HepG2 (cell line): ENCODE results near the gene CDK14. TPM values are rescaled to one million over a fixed set of nuclear protein-coding genes. Genes with fewer than 3 reads are reported as not detected.

Source experiments
- BCL6 ChIP-seq: IDR thresholded peaks from 2 replicates; pipeline ENCODE4 v1.6.1; 2016; ENCODE audit warnings: missing genetic modification reagents, missing compliant biosample characterization
- ELF4 ChIP-seq: sonication (generic); formaldehyde crosslinking; IDR thresholded peaks from 2 replicates; pipeline ENCODE4 v1.5.0; 2020; ENCODE audit warnings: missing genetic modification reagents, mild to moderate bottlenecking, moderate library complexity, borderline replicate concordance
- HIC2 ChIP-seq: sonication (generic); formaldehyde crosslinking; IDR thresholded peaks from 2 replicates; pipeline ENCODE4 v1.9.0; 2022; ENCODE audit warnings: low read depth, missing genetic modification reagents
- SIX1 ChIP-seq: sonication (generic); formaldehyde crosslinking; IDR thresholded peaks from 2 replicates; pipeline ENCODE4 v1.4.0; 2020; ENCODE audit warnings: missing genetic modification reagents, borderline replicate concordance
- SNAPC4 ChIP-seq: sonication (generic); formaldehyde crosslinking; IDR thresholded peaks from 2 replicates; pipeline ENCODE4 v1.4.0; 2020; ENCODE audit warnings: mild to moderate bottlenecking, missing genetic modification reagents
- TFDP2 ChIP-seq: sonication (generic); formaldehyde crosslinking; IDR thresholded peaks from 2 replicates; pipeline ENCODE4 v1.4.0; 2020; ENCODE audit warnings: missing genetic modification reagents
- TRAFD1 ChIP-seq: sonication (generic); formaldehyde crosslinking; IDR thresholded peaks from 2 replicates; pipeline ENCODE4 v1.5.1; 2020; ENCODE audit warnings: missing genetic modification reagents, mild to moderate bottlenecking, borderline replicate concordance
- ZNF101 ChIP-seq: sonication (generic); formaldehyde crosslinking; IDR thresholded peaks from 2 replicates; pipeline ENCODE4 v1.4.0; 2020; ENCODE audit warnings: mild to moderate bottlenecking, low read depth, missing genetic modification reagents, borderline replicate concordance
- ZNF142 ChIP-seq: sonication (generic); formaldehyde crosslinking; IDR thresholded peaks from 2 replicates; pipeline ENCODE4 v1.4.0; 2020; ENCODE audit warnings: missing genetic modification reagents
- ZNF451 ChIP-seq: sonication (generic); formaldehyde crosslinking; IDR thresholded peaks from 2 replicates; pipeline ENCODE4 v1.5.0; 2020; ENCODE audit warnings: mild to moderate bottlenecking, missing genetic modification reagents
- polyA plus RNA-seq, 8 experiments: library from polyadenylated mRNA; depleted of rRNA in 3 of 8; stranded (reverse) in 7 of 8; unstranded in 1 of 8; fragments of >200 nt; fragmentation: Illumina TruSeq in 4 of 8; extraction: Trizol in 4 of 8; gene quantifications; 2 replicates each; pipeline versions ENCODE4 v1.2.1 to v1.2.3, GENCODE V29; 2011 to 2016; ENCODE audit warnings: low read depth in 4 of 8, missing spikeins in 1 of 8, mixed read lengths in 1 of 8; ENCODE audit not compliant: insufficient read depth in 1 of 8
- total RNA-seq, 5 experiments: library from RNA; depleted of rRNA; stranded (reverse); fragments of >200 nt; fragmentation: Illumina TruSeq; extraction: Trizol; gene quantifications; 2 replicates each; pipeline ENCODE4 v1.2.3, GENCODE V29; 2016; ENCODE audit warnings: low read depth in 1 of 5

Gene CDK14
- total and polyA plus RNA-seq, 2 of the 13 experiments (the other 11 are each of a cell fraction or from before 2014, with no cell fraction given): 0.26 to 0.71 TPM

GRCh38 chr7:90917539-90917938, 321.4 kb downstream of the CDK14 start (continued):
- no peak for TF ChIP-seq ZNF451 (CRISPR knock-in tag)
- TF ChIP-seq BCL6 (CRISPR knock-in tag): no peak
- TF ChIP-seq ZNF142 (CRISPR knock-in tag): no peak
- no peak for TF ChIP-seq TRAFD1 (CRISPR knock-in tag)
- TF ChIP-seq HIC2 (CRISPR knock-in tag): no peak
- TF ChIP-seq SNAPC4 (CRISPR knock-in tag): no peak
- no peak for TF ChIP-seq ZNF101 (CRISPR knock-in tag)
- no peak for TF ChIP-seq TFDP2 (CRISPR knock-in tag)
- TF ChIP-seq ELF4 (CRISPR knock-in tag): no peak
- TF ChIP-seq SIX1 (CRISPR knock-in tag): no peak
